Neutrophil (primary cell): Measurements from ENCODE around the gene ZNF79.

ENCODE experiments used
- H3K27ac ChIP-seq: fragments of 200-600 bp; sonication (generic); 2 replicates; pipeline ENCODE4 v1.5.1; 2016; ENCODE audit warnings: mild to moderate bottlenecking, moderate library complexity
- H3K27me3 ChIP-seq: fragments of 200-600 bp; sonication (generic); 2 replicates; pipeline ENCODE4 v1.6.0; 2016; ENCODE audit warnings: mild to moderate bottlenecking
- H3K36me3 ChIP-seq: fragments of 200-600 bp; sonication (generic); 2 replicates; pipeline ENCODE4 v1.5.1; 2017
- H3K4me1 ChIP-seq, 2 experiments: fragments of 200-600 bp in 1 of 2; sonication (generic) in 1 of 2; 1 replicate in 1 of 2; 2 replicates in 1 of 2; pipeline versions ENCODE4 v1.5.1 to v1.6.1; 2013 to 2016; ENCODE audit warnings: low read depth in 1 of 2, low read length in 1 of 2, mild to moderate bottlenecking in 1 of 2, moderate library complexity in 1 of 2; ENCODE audit not compliant: control insufficient read depth in 1 of 2, insufficient read depth in 1 of 2
- H3K4me3 ChIP-seq, 2 experiments: fragments of 200-600 bp in 1 of 2; sonication (generic) in 1 of 2; 1 replicate in 1 of 2; 2 replicates in 1 of 2; pipeline ENCODE4 v1.5.1; 2013 to 2016; ENCODE audit warnings: low read depth in 1 of 2, low read length in 1 of 2, mild to moderate bottlenecking in 1 of 2, moderate library complexity in 1 of 2
- H3K9me3 ChIP-seq: fragments of 200-600 bp; sonication (generic); 2 replicates; pipeline ENCODE4 v1.5.1; 2016
- CTCF ChIP-seq: fragments of 200-600 bp; sonication (generic); IDR thresholded peaks from 2 replicates; pipeline ENCODE4 v1.5.1; 2016; ENCODE audit warnings: antibody characterized with exemption

Gene ZNF79

GRCh38 chr9:127405344-127406125 is 18.6 kb upstream of the ZNF79 start:
- Histone ChIP-seq H3K4me1 (no peaks in the 10 kb centered on the region), H3K4me3 (no peak overlapping the region), H3K27ac (no peak overlapping the region), H3K9me3 (no peaks in the 10 kb centered on the region), H3K27me3 (no peaks in the 10 kb centered on the region), H3K36me3 (no peaks in the 10 kb centered on the region)
- TF ChIP-seq CTCF: no peak

GRCh38 chr9:127406799-127407491 is 17.2 kb upstream of the ZNF79 start:
- no peak for TF ChIP-seq CTCF
- Histone ChIP-seq H3K36me3 (no peaks in the 10 kb centered on the region), H3K4me1 (no peaks in the 10 kb centered on the region), H3K27ac (no peak overlapping the region), H3K27me3 (no peaks in the 10 kb centered on the region), H3K4me3 (no peak overlapping the region), H3K9me3 (no peaks in the 10 kb centered on the region)

GRCh38 chr9:127407492-127407843 is 16.7 kb upstream of the ZNF79 start:
- Histone ChIP-seq H3K4me1 (no peaks in the 10 kb centered on the region), H3K36me3 (no peaks in the 10 kb centered on the region), H3K9me3 (no peaks in the 10 kb centered on the region), H3K27me3 (no peaks in the 10 kb centered on the region), H3K27ac (no peak overlapping the region), H3K4me3 (no peak overlapping the region)
- TF ChIP-seq CTCF: no peak

- H3K4me1 ChIP-seq: no peaks in the 10 kb centered on the region
- H3K36me3 ChIP-seq: no peaks in the 10 kb centered on the region
- H3K4me3 ChIP-seq: no peak overlapping the region
- peaks cover 7% of the 10 kb centered on the region for H3K27me3 ChIP-seq
- TF ChIP-seq CTCF: no peak
- no peak overlapping the region for H3K27ac ChIP-seq
- H3K9me3 ChIP-seq: no peaks in the 10 kb centered on the region
These were observed 13.1 kb upstream of the ZNF79 start for GRCh38 chr9:127411122-127411521.

GRCh38 chr9:127415141-127415540 is 9.0 kb upstream of the ZNF79 start:
- no peaks in the 10 kb centered on the region for H3K4me1 ChIP-seq
- no peaks in the 10 kb centered on the region for H3K9me3 ChIP-seq
- no peak overlapping the region for H3K4me3 ChIP-seq
- H3K27me3 ChIP-seq: peaks cover 7% of the 10 kb centered on the region
- no peak for TF ChIP-seq CTCF
- no peaks in the 10 kb centered on the region for H3K36me3 ChIP-seq
- no peak overlapping the region for H3K27ac ChIP-seq
